LNCAP (cell line): ENCODE results near the gene ARHGEF39.

Source experiments
- CTCF ChIP-seq: fragments of 450-650 bp; IDR thresholded peaks from 2 replicates; pipeline ENCODE4 v1.5.1; 2017; ENCODE audit warnings: mild to moderate bottlenecking

Gene ARHGEF39

GRCh38 chr9:35708146-35708545 lies 43.2 kb upstream of the ARHGEF39 start:
- TF ChIP-seq CTCF = no peak

DNA sequence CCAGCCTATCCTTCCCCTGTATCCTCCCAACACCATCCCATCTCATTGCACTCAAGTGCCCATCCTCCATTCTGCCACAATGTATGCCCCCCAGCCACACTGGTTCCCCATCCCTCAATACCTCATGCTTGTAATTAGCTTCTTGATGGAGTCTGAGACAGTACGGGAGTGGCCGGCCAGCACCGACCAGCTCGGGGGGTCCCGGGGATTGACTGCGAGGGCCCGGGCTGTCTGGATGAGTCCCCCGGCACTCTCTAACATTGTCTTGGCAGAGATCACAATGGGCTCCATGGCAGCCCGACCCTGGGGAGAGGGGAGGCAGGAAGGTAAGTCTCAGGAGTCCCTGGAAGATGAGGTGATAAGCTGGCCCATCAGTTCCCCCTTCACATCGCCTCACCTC lies 42.0 kb upstream of the ARHGEF39 start:
- no peak for TF ChIP-seq CTCF

GRCh38 chr9:35705836-35706430 lies 40.9 kb upstream of the ARHGEF39 start:
- TF ChIP-seq CTCF = no peak

GRCh38 chr9:35705372-35705771 lies 40.4 kb upstream of the ARHGEF39 start:
- no peak for TF ChIP-seq CTCF

DNA sequence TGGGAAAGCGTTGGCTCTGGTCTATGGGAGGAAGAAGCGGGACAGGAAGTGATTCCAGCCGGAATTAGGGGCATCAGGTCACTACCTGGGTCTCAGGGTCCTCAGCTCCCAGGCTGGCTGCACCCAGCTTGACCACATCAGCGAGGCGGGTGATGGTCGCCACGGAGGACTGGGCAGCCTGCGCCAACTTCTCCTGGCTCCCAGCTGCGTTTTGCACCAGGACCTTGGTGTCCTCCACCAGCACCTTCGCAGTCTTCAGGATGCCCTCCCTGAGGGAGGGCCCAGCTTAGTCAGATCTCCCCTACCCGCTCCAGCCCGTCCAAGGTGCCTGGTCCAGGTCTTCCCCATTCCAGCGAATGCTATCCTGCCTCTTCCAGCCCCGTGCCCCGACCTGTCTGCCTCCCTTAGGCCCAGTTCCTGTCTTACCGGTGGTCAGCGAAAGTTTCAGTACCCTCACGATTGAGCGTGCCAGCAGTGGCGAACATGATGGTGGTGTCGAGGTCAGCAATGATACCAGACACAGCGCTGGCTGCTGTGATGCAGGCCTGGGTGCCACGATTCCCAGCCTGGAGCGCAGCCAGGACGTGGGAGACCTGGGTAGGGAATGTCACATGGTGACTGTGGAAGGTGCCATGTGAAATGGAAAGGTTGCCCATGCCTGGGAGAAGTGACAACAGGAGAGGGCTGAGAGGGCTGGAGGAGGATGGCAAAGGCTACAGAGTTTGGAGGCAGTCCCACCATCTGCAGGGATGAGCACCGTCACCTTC lies 39.1 kb upstream of the ARHGEF39 start:
- no peak for TF ChIP-seq CTCF

- no peak for TF ChIP-seq CTCF
Measured at GRCh38 chr9:35702696-35703095, 37.7 kb upstream of the ARHGEF39 start.

- TF ChIP-seq CTCF = no peak
Measured at GRCh38 chr9:35700942-35701341, 35.9 kb upstream of the ARHGEF39 start.
